ENCODE measurements around the gene NOL11.
"Not testable (repeated sequence)": the region's sequence is repeated elsewhere in the genome, so short reads cannot be mapped to it uniquely, and the experiment has no call there.

Gene NOL11

GRCh38 chr17:67717624-67718324 lies at the start of gene NOL11:
Gene NOL11 (plus strand): TSS chr17:67717936. CDS start chr17:67717948, 12 bp downstream.
- DNase-seq = peak; percentile 99

GRCh38 chr17:67671493-67671892 lies 46.2 kb upstream of the NOL11 start:
- no peak for DNase-seq

GRCh38 chr17:67672592-67673335 lies 45.0 kb upstream of the NOL11 start:
- no peak for DNase-seq

GRCh38 chr17:67675481-67675880 lies 42.3 kb upstream of the NOL11 start:
- DNase-seq = no peak

GRCh38 chr17:67676305-67676704 lies 41.4 kb upstream of the NOL11 start:
- no peak for DNase-seq

GRCh38 chr17:67678414-67678813 lies 39.3 kb upstream of the NOL11 start:
- no peak for DNase-seq

- DNase-seq = no peak
These were observed 38.5 kb upstream of the NOL11 start for GRCh38 chr17:67679225-67679624.

- no peak for DNase-seq
These were observed 38.0 kb upstream of the NOL11 start for GRCh38 chr17:67679721-67680120.

GRCh38 chr17:67680445-67681224 lies 37.1 kb upstream of the NOL11 start:
- no peak for DNase-seq

GRCh38 chr17:67682196-67682595 lies 35.5 kb upstream of the NOL11 start:
- no peak for DNase-seq

GRCh38 chr17:67685351-67685750 lies 32.4 kb upstream of the NOL11 start:
- DNase-seq = no peak

- DNase-seq = no peak
These were observed 31.5 kb upstream of the NOL11 start for GRCh38 chr17:67686241-67686640.

- DNase-seq = no peak
These were observed 30.2 kb upstream of the NOL11 start for GRCh38 chr17:67687511-67687910.

GRCh38 chr17:67689534-67690177 lies 28.1 kb upstream of the NOL11 start:
- DNase-seq = peak; percentile 70

- no peak for DNase-seq
These were observed 23.9 kb upstream of the NOL11 start for GRCh38 chr17:67693811-67694210.

GRCh38 chr17:67696347-67696746 lies 21.4 kb upstream of the NOL11 start:
- DNase-seq = no peak

GRCh38 chr17:67696853-67697498 lies 20.8 kb upstream of the NOL11 start:
- DNase-seq = no peak

- DNase-seq = no peak
These were observed 17.6 kb upstream of the NOL11 start for GRCh38 chr17:67700037-67700724.

GRCh38 chr17:67700725-67701119 lies 17.0 kb upstream of the NOL11 start:
- DNase-seq = no peak

- not testable (repeated sequence) for DNase-seq
These were observed 14.9 kb upstream of the NOL11 start for GRCh38 chr17:67702861-67703260.

- no peak for DNase-seq
These were observed 10.3 kb upstream of the NOL11 start for GRCh38 chr17:67707442-67707841.

- DNase-seq = no peak
These were observed 9.4 kb upstream of the NOL11 start for GRCh38 chr17:67708378-67708777.

Measured in inflammatory macrophage treated with lipopolysaccharide for 4 hours (primary cell).